Stimulated activated CD8-positive, alpha-beta memory T cell treated with anti-CD3 and anti-CD28 coated beads, Interleukin-2, amount 100 ng/mL, for 48 hours (primary cell): ENCODE measurements around the gene CHST2.
"Not testable (repeated sequence)": the region's sequence is repeated elsewhere in the genome, so short reads cannot be mapped to it uniquely, and the experiment has no call there.

Experiments used
- DNase-seq, 2 donors: peaks; one replicate each; pipeline ENCODE4 v3.0.0-alpha.2; 2020; ENCODE audit warnings: low read depth in 2 of 2

Gene CHST2

DNA sequence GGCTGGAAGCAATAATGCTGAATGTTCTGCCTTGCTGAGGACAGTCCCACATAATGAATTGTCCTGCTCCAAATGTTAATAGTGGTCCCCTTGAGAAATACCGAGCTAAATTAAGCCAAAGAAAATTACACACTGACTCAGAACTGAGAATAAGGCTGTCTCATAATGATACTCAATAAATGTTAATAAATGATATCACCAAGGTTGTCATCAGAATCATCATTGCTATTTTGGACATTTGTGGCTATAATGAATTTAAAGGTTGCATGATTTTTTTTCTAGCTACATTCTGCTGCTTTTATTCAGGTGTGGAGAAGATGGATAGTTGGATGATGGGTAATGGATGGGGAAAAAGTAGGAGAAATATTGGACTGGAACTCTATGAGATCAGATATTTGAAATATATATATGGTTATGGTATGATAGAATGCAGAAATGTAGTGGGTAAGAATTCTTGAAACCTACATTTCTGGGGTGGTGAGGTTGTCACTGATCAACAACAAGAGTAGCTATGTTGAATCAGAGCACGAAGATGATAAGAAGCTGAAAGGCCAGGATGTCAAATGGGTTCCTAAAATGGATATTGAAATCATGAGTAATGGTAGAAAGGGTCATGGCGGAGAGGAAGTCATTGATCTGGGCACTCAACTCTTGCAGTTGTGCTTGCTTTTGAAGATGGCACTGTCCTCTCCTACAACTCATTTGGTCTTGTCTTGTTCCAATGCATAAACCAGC is 12.8 kb downstream of the CHST2 start:
- DNase-seq: no peak

DNA sequence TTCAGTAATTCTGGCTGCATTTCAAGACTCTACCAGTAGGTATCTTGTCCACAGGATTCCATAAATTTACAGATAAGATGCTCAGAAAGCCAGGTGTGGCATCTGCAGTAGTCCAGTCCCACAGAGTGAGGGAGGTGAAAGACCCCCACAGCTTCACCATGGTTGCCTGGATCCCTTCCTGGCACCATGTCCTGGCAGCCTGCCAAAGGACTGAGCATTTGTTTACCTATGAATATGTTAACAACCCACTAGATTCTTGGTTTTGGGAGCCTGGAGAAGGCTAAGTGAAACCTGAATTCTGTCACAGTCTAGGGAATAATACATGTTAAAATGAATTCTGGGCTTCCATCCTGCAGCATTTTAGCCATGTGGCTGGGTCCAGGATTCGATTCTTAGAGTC is 14.9 kb downstream of the CHST2 start:
- no peak for DNase-seq

DNA sequence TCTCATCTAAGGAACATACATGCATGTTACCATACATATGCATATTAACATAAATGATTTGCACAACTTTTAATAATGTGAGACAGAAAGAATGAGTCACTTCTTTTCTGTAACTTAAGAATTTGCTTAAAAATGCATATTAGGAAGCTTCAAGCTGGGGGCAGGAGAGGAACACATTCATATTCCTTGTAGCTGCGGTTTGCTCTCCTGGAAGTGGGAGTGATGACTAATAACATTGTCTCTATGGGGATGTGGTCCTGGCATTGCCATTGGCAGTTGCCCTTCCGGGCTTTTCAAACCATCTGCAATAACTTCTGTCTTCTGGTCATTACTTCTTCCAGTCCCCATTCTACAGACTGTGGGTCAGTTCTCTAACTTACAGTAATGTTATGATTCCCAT is 15.6 kb downstream of the CHST2 start:
- DNase-seq: no peak

DNA sequence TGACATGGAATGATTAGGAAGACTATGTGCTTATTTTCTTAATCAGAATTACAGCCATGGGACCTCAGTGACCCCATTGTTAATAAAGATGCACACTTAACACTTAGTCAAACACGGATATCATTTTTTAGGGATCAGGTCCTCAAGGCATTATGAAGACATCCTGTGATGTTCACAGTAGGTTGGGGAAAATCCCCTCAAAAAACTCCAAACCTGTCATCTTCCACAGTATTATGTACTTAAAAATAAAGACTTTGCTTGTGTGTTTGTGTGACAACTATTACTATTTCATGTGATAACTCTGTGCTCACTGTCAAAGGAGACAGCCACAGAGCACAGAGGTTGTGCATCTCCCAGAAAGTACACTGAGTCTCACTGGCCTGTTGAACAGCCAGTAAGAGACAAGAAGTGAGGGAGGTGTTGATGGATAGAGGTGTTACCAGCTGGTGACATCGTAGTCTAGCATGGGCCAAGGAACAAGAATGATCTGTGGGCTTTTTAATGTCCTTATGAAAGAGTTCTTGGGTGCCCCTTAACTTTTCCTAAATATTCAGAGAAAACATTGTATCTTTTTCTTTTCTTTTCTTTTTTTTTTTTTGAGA is 18.0 kb downstream of the CHST2 start:
- DNase-seq: no peak

DNA sequence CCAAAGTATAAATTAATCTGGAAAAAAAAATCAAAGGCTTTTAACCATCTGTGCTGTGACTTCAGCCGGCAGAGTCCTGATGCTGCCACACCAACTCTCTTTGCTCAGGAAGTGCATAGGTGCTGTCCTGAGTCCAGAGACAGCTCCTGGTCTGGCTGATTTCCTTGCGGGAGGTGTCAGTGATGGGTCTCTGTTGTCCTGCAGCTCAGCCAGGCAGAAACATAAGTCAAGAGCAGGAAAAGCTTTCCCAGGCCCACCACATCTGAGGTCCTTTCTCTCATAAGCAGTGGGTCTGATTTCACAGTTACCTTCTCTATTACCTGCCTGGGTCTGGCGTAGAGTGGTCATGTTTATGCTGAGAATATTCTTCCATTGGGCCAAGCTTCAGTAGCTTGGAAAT is 19.4 kb downstream of the CHST2 start:
- DNase-seq: no peak

DNA sequence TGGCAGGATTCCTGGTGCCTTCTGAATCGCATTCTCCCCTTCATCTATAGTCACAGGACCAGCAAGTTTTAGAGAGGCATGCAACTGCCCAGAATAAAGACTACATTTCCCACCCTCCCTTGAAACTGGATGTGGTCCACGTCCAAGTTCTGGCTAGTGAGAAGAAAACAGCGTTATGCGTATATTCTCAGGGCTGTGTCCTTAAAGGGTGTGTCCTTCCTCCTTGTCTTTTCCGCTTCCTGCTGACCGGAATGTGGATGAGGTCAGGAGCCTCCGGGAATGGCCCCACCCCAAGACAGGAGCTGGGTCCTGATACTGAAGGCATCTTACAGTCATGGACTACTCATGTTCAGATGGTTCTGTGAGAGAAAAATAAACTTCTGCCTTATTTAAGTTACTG is 20.2 kb downstream of the CHST2 start:
- no peak for DNase-seq

DNA sequence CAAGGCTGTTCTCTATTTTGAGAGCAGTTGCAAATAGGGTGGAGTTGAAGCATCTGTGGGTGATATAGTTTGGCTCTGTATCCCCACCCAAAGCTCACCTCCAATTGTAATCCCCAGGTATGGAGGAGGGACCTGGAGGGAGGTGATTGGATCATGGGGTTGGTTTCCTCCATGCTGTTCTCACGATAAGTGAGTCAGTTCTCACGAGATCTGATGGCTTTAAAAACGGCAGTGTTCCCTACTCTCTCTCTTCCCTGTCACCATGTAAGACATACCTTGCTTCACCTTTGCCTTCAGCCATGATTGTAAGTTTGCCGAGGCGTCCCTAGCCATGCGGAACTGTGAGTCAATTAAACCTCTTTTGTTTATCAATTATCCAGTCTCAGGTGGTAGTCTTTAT is 21.0 kb downstream of the CHST2 start:
- no peak for DNase-seq

DNA sequence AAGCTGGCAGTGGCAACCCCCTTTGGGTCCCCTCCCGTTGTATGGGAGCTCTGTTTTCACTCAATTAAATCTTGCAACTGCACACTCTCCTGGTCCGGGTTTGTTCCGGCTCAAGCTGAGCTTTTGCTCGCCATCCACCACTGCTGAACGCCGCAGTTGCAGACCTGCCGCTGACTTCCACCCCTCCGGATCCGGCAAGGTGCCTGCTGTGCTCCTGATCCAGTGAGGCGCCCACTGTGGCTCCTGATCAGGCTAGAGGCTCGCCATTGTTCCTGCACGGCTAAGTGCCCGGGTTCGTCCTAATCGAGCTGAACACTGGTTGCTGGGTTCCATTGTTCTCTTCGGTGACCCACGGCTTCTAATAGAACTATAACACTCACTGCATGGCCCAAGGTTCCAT is 22.8 kb downstream of the CHST2 start:
- DNase-seq: no peak

DNA sequence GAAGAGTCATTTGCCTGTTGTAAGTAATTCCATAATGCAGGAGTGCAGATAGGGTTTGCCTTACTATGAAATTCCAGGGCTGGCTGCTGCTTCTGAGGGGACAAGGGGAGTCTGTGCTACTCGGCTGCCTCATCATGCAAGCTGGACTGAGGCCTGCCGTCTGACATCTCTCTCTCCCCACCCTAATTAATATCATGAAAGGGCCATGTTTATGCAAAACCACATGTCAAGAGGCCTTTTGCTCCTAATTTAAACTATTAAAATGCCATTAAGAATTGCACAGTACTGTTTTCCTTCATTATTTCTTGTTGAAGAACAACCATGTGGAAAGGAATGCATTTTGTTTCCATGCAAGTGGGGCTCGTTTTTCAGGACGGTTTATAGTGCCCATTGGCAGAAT is 26.3 kb downstream of the CHST2 start:
- no peak for DNase-seq

DNA sequence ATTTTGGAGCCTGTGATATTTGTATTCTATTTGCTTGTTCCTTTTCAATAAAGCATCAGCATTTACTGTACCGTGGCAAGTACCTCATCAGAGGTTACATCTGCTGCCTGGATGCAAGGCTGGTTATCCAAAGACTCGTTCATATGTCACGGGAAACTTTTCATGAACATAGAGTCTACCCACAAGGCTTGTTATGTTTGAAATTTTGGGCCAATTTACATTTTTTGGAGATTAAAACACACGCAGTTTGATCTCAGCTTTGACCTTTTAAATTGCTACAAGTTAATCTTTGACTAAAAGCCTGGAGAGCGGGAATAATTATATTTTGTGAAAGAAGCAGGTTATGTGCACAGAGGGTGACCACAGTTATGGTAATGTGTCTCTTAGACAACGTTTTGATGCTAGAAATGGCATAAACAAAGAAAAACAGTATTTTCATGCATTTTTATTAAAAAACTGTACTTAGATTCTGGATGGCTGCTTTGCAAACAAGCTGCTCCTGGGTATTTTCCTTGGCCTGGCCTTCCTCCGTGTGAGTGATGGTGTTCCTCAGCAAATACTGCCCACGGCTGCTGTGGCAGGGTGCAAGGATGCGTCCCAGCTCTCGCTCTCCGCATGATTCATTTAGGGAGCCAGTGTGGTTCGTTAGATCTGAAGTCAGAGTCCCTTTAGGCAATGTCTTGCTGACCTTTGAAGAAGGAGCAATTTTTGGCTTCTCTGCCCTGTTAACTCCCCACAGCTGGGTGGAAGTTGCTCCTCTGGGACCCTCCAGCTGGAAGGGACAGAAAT is 27.1 kb downstream of the CHST2 start:
- DNase-seq: no peak

DNA sequence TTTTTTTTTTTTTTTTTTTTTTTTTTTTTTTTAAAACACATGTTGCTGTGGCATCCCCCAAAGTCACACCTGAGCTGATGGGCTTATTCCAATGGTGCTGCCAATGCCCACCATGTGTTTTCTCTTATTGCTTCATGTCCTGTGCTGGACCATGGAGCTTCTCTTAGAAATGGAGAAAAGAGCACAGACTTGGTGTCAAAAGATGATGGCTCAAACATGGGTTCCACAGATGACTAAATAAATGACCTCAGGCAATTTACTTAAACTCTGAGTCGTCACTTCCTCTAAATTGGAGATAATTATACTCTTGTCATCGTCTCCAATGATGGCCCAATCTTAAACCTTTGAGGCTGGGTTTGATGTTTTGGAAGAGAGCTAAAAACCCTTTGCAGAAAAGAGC is 28.1 kb downstream of the CHST2 start:
- no peak for DNase-seq

DNA sequence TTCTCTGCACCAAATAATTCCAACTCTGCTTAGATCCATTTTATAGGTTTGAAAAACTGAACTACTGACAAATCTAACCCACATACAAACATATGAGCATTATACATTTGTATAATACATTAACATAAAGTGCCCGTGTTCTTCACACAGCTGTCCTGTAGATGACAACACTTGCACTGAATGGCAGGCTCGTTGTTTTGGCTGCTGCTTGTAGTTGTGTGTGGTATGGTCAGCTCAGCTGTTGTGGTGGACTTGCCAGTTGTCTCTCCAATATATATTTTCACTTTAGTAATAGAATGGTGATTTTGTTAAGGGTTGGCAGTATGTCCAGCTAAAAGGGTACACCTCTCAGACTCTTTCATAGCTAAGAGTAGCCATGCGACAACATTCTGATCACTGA is 30.5 kb downstream of the CHST2 start:
- no peak for DNase-seq

DNA sequence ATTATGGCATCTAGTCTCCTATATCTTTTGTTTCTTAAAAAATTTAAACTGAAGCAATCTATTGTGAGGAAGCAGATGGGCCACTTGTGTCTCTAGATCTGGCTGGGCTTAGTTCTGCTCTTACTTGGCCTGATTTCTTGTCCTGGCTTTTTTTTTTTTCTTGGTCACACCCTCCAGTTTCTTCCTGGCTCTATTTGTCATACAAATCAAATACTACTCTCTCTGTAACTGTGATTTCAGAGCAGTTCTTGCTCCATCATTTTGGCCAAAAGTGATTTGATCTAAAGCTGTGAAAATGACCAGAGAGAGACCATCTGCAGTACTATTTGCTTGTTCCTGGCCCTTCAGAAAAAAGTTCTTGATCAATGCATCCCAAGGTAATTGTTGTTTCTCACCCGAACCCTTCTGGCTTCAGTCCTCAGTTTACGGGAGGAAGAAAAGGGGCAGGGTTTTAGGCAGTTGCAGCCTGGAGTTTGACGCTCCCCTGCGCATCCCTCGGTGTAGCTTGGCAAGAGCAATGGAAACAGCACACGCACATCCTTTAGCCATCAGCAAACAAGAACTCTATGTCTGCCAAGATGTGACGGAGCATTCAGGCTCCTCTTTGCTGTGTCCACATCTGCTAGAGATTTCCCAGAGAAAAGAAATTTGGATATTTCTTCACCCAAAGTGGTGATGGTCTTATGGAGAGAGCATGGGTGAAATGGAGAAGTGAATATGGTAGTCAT is 31.6 kb downstream of the CHST2 start:
- no peak for DNase-seq

DNA sequence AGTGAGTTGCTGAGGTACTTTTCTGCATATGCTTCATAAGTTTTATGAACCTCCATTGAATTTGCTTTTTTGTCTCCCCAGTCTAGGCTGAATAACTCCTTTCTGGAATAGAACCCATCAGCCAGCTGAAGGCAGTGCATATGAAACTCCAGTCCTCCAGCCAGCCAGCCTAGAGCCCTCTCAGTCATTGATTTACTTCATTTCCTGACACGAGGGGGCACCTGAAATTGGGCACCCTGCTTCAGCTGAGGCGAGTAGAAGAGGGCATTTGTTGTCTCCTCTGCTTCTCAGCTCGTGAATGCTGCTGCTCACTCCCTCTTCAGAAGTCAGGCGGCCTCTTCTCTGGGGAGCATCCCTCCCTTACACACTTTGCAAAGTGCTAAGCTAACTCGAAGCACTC is 32.5 kb downstream of the CHST2 start:
- no peak for DNase-seq

DNA sequence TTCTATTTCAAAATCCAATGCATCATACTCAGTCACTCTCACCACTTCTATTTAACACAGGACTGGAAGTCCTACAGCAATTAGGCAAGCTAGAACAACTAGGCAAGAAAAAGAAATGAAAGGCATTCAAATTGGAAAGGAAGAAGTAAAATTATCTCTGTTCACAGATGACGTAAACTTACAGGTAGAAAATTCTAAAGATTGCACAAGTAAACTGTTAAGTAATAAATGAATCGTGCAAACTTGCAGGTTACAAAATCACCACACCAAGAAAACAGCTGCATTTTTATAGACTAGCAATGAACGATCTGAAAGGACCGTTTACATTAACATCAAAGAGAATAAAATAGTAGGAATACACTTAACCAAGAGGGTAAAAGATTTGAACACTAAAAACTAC is 36.2 kb downstream of the CHST2 start:
- no peak for DNase-seq

DNA sequence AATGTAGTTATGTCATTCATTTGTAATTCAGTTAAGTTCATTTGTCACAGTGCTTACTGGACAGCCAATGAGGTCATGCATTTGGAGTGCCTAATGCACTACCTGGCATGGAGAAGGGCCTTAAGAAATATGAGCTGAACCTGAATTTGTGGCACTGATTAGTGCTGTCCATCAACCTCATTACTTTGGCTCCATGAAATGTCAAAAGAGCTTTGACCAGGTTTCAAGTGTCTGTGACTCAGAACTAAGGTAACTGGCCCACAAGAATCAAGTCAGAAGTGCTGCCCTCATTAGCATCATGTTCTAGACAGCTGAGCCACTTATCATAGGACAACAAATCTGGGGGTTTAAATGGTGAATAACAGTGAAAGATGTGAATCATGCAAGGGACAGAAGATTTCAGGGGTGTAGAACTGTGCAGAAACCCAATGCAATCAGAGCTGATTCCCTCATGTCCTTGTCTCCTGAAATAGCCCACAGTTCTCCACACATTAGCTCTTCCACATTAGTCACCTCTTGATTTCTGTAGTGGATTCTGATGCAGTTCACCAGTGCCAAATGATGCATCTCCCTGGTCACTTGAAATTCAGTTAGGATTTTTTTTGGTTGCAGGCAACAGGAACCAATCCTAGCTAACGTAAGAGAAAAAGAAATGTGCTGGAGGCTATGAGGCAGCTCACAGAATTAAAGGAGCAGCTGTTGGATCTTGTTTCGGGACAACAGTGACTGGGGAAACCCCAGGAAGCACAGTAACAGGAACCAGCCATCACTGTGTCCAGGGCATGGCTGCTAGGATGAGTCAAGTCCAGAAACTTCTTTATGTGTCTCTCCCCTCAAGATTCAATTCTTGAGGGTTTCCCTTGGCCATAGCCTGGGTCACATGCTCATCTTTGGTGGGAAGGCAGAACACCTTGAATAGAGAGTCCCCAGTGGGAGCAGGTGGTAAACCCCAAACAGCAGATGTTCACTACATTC is 38.7 kb downstream of the CHST2 start:
- DNase-seq: no peak

DNA sequence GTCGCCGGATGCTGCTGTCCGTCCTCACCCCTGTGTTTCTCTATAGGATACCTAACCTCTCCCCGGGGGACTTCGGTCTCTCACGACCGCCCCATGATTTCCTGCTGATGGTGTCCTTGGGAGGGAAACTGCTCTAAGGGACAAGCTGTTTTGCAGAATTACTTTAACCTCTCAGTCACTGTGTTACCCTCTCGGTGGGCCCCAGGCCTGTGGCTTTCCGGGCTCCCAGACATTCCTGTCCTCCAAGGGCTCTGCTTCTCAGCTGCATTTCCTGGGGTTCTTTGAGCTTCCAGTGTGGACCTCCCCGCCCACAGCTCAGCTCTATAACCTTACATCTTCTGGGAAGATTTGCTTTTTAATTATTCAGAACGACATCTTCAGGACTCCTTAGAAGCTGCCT is 40.9 kb downstream of the CHST2 start:
- no peak for DNase-seq

DNA sequence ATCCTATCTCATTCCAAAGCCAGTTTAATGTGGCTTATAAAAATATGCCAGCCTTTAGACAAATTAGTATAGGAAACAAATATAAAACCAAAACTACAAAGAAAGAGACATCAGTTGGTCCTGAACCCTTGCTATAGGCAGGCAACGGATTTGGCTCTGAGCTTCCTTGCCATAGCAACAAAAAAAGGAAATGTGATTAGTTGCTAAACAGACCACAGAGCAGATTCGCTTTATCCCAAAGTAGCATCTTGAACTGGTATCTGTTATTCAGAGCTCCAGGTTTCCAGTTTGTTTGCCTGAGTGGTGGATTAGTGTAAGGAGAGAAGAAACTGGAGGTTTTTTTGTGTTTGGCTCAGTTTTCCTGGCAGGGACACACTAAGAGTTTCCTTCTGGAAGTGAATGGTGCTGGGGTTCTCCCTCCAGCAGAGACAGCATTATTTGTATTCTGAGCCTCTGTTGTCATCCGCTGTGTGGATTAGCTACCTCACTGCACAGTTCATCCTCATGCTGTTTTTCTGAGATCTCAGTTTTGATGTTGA is 44.1 kb downstream of the CHST2 start:
- DNase-seq: no peak

DNA sequence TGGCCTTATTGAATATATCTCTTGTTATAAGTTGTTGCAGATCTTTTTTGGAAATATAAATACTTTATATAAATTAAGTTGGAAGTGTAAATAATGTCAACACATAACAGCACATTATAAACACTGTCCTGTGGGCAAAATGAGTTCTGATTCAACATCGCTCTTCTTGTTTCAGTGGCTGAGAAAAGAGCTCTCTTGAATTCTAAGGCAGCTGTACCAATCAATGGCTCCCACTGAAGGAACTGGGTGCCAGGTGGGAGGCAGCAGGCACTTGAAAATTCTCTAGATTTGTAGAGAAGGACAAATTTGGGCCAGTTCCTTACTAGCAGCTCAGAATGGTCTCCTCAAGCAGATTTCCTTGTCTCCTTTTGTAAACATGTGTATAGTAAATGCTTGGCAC is 45.6 kb downstream of the CHST2 start:
- DNase-seq: no peak

DNA sequence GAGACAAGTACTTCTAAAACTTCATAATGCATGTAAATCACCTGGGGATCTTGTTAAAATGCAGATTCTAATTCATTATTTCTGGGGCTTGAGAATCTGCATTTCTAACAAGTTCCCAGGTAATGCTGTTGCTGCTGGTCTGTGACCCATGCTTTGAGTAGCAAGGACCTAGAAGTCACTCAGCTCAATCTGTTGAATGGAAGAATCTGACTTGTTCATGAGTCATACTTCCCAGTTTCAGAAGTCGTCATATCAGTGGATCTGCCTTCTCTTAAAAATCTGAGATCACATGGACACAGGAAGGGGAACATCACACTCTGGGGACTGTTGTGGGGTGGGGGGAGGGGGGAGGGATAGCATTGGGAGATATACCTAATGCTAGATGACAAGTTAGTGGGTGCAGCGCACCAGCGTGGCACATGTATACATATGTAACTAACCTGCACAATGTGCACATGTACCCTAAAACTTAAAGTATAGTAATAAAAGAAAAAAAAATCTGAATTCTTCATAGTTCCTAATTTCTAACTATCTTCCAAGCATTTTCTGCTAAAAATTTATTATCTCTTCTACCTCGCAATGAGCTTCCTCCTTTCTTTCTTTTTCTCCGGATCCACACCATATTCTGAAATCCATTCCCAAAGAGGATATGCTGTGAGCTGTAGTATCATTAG is 46.2 kb downstream of the CHST2 start:
- not testable (repeated sequence) for DNase-seq
